SK-N-SH treated with all-trans-retinoic acid at 6 μM for 48 hours (cell line): ENCODE measurements around the gene SLC25A25.

Experiments
- ARNTL ChIP-seq: fragments of 450-650 bp; formaldehyde crosslinking; IDR thresholded peaks from 2 replicates; pipeline ENCODE4 v1.5.0; 2020; ENCODE audit warnings: low read depth, mild to moderate bottlenecking, moderate library complexity, borderline replicate concordance
- BACH2 ChIP-seq: fragments of 250-450 bp; sonication (Bioruptor Pico); IDR thresholded peaks from 2 replicates; pipeline ENCODE4 v1.9.0; 2021; ENCODE audit warnings: mild to moderate bottlenecking, borderline replicate concordance
- ESRRG ChIP-seq: fragments of 250-450 bp; sonication (Bioruptor Pico); IDR thresholded peaks from 2 replicates; pipeline ENCODE4 v1.6.1; 2021; ENCODE audit warnings: mild to moderate bottlenecking
- GLIS3 ChIP-seq: fragments of 250-450 bp; sonication (Bioruptor Pico); IDR thresholded peaks from 2 replicates; pipeline ENCODE4 v1.5.0; 2020; ENCODE audit warnings: mild to moderate bottlenecking, moderate library complexity
- ISL1 ChIP-seq: fragments of 250-450 bp; sonication (Bioruptor Pico); IDR thresholded peaks from 2 replicates; pipeline ENCODE4 v2.1.2; 2022; ENCODE audit warnings: mild to moderate bottlenecking, moderate library complexity
- RARB ChIP-seq: fragments of 250-450 bp; sonication (Bioruptor Pico); IDR thresholded peaks from 2 replicates; pipeline ENCODE4 v1.8.0; 2021; ENCODE audit warnings: mild to moderate bottlenecking, moderate library complexity
- ZNF565 ChIP-seq: fragments of 450-650 bp; formaldehyde crosslinking; conservative IDR thresholded peaks from 2 replicates; pipeline ENCODE4 v1.5.0; 2020; ENCODE audit warnings: low read depth, mild to moderate bottlenecking, moderate library complexity
- ZNF70 ChIP-seq: fragments of 450-650 bp; formaldehyde crosslinking; IDR thresholded peaks from 2 replicates; pipeline ENCODE4 v1.5.0; 2020; ENCODE audit warnings: mild to moderate bottlenecking, moderate library complexity
- TF ChIP-seq, protein P1 (sequence below): fragments of 250-450 bp; sonication (Bioruptor Pico); IDR thresholded peaks from 2 replicates; pipeline ENCODE4 v1.5.0; 2020; ENCODE audit warnings: mild to moderate bottlenecking, moderate library complexity
- TF ChIP-seq, protein P2 (sequence below): fragments of 250-450 bp; sonication (Bioruptor Pico); IDR thresholded peaks from 2 replicates; pipeline ENCODE4 v1.8.0; 2020; ENCODE audit warnings: mild to moderate bottlenecking, moderate library complexity, borderline replicate concordance
- TF ChIP-seq, protein P3 (sequence below): fragments of 250-450 bp; sonication (Bioruptor Pico); IDR thresholded peaks from 2 replicates; pipeline ENCODE4 v1.5.1; 2020; ENCODE audit warnings: low read depth, mild to moderate bottlenecking, moderate library complexity

DNA sequence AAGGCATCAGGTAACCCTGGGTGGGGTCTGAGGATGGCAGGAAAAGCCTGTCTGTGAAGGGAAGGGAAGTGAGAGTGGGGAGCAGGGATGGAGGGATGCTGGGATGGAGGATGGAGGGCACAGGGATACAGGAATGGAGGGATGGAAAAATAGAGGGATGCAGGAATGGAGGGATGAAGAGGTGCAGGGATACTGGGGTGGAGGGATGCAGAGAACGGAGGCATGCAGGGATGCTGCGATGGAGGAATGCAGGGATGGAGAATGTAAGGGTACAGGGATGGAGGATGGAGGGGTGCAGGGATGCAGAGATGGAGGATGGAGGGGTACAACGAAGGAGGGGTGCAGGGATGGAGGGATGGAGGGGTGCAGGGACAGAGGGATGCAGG, 50.4 kb downstream of the SLC25A25 start:
- TF ChIP-seq GLIS3 (CRISPR knock-in tag) (no peak), ZNF70 (CRISPR knock-in tag) (no peak), ISL1 (CRISPR knock-in tag) (no peak), BACH2 (CRISPR knock-in tag) (no peak), RARB (no peak), ARNTL (no peak), ZNF565 (no peak), ESRRG (CRISPR knock-in tag) (no peak)
- TF ChIP-seq, protein P1, sequence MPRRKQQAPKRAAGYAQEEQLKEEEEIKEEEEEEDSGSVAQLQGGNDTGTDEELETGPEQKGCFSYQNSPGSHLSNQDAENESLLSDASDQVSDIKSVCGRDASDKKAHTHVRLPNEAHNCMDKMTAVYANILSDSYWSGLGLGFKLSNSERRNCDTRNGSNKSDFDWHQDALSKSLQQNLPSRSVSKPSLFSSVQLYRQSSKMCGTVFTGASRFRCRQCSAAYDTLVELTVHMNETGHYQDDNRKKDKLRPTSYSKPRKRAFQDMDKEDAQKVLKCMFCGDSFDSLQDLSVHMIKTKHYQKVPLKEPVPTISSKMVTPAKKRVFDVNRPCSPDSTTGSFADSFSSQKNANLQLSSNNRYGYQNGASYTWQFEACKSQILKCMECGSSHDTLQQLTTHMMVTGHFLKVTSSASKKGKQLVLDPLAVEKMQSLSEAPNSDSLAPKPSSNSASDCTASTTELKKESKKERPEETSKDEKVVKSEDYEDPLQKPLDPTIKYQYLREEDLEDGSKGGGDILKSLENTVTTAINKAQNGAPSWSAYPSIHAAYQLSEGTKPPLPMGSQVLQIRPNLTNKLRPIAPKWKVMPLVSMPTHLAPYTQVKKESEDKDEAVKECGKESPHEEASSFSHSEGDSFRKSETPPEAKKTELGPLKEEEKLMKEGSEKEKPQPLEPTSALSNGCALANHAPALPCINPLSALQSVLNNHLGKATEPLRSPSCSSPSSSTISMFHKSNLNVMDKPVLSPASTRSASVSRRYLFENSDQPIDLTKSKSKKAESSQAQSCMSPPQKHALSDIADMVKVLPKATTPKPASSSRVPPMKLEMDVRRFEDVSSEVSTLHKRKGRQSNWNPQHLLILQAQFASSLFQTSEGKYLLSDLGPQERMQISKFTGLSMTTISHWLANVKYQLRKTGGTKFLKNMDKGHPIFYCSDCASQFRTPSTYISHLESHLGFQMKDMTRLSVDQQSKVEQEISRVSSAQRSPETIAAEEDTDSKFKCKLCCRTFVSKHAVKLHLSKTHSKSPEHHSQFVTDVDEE = no peak
- TF ChIP-seq, protein P2, sequence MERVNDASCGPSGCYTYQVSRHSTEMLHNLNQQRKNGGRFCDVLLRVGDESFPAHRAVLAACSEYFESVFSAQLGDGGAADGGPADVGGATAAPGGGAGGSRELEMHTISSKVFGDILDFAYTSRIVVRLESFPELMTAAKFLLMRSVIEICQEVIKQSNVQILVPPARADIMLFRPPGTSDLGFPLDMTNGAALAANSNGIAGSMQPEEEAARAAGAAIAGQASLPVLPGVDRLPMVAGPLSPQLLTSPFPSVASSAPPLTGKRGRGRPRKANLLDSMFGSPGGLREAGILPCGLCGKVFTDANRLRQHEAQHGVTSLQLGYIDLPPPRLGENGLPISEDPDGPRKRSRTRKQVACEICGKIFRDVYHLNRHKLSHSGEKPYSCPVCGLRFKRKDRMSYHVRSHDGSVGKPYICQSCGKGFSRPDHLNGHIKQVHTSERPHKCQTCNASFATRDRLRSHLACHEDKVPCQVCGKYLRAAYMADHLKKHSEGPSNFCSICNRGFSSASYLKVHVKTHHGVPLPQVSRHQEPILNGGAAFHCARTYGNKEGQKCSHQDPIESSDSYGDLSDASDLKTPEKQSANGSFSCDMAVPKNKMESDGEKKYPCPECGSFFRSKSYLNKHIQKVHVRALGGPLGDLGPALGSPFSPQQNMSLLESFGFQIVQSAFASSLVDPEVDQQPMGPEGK (CRISPR knock-in tag) = no peak
- TF ChIP-seq, protein P3, sequence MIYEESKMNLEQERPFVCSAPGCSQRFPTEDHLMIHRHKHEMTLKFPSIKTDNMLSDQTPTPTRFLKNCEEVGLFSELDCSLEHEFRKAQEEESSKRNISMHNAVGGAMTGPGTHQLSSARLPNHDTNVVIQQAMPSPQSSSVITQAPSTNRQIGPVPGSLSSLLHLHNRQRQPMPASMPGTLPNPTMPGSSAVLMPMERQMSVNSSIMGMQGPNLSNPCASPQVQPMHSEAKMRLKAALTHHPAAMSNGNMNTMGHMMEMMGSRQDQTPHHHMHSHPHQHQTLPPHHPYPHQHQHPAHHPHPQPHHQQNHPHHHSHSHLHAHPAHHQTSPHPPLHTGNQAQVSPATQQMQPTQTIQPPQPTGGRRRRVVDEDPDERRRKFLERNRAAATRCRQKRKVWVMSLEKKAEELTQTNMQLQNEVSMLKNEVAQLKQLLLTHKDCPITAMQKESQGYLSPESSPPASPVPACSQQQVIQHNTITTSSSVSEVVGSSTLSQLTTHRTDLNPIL = no peak
